ENCODE data around the gene KLHL28. TPM values are rescaled to one million over a fixed set of nuclear protein-coding genes. Genes with fewer than 3 reads are reported as not detected.

The KLHL28 gene
- total and polyA plus RNA-seq, 4 donors = 2.9 to 18.8 (median 10.3) TPM

- ATAC-seq (ENCODE audit: low FRiP score) = no peak
- no peak for DNase-seq
- intact Hi-C loops (cut with DNase I) = no loop called here
These were observed 24.2 kb downstream of the KLHL28 start for GRCh38 chr14:44937547-44937946.

GRCh38 chr14:44935155-44935554 lies 26.6 kb downstream of the KLHL28 start:
- intact Hi-C loops (cut with DNase I) = no loop called here
- no peak overlapping the region for H3K27ac ChIP-seq (ENCODE audit: low read depth in 1 of 2, low read length in 2 of 2)
- H3K4me1 ChIP-seq (ENCODE audit: control insufficient read depth in 1 of 2, insufficient read depth in 2 of 2, low read length in 2 of 2) = peaks cover 0 to 2% of the 10 kb centered on the region in 2 donors
- no peak overlapping the region for H3K4me3 ChIP-seq (ENCODE audit: low read length in 2 of 2)
- ATAC-seq (ENCODE audit: low FRiP score) (no peak), DNase-seq (no peak)
- 92 to 94% methylated on average over 2 of the region's 2 CpGs for WGBS, 2 donors
- H3K36me3 ChIP-seq (ENCODE audit: control insufficient read depth in 1 of 2, insufficient read depth in 2 of 2, low read length in 1 of 2) = peaks cover 0 to 4% of the 10 kb centered on the region in 2 donors
- H3K9me3 ChIP-seq (ENCODE audit: control insufficient read depth, low read length) = no peaks in the 10 kb centered on the region
- H3K27me3 ChIP-seq (ENCODE audit: control insufficient read depth in 1 of 2, insufficient read depth in 2 of 2, low read length in 1 of 2) = no peaks in the 10 kb centered on the region

More at GRCh38 chr14:44937547-44937946, 24.2 kb downstream of the KLHL28 start:
- Histone ChIP-seq H3K4me3 (ENCODE audit: low read length in 2 of 2) (no peak overlapping the region), H3K27me3 (ENCODE audit: control insufficient read depth in 1 of 2, insufficient read depth in 2 of 2, low read length in 1 of 2) (no peaks in the 10 kb centered on the region), H3K9me3 (ENCODE audit: control insufficient read depth, low read length) (no peaks in the 10 kb centered on the region), H3K36me3 (ENCODE audit: control insufficient read depth in 1 of 2, insufficient read depth in 2 of 2, low read length in 1 of 2) (peaks cover 0 to 6% of the 10 kb centered on the region in 2 donors), H3K4me1 (ENCODE audit: control insufficient read depth in 1 of 2, insufficient read depth in 2 of 2, low read length in 2 of 2) (peaks cover 0 to 2% of the 10 kb centered on the region in 2 donors), H3K27ac (ENCODE audit: low read depth in 1 of 2, low read length in 2 of 2) (no peak overlapping the region)
- WGBS, 2 donors = 98 to 100% methylated on average over 2 of the region's 2 CpGs

- ATAC-seq (ENCODE audit: low FRiP score) = no peak
- H3K9me3 ChIP-seq (ENCODE audit: control insufficient read depth, low read length) = no peaks in the 10 kb centered on the region
- no peaks in the 10 kb centered on the region for H3K36me3 ChIP-seq (ENCODE audit: control insufficient read depth in 1 of 2, insufficient read depth in 2 of 2, low read length in 1 of 2)
- WGBS, 2 donors = 84 to 88% methylated on average over 7 of the region's 7 CpGs
- intact Hi-C loops (cut with DNase I) = no loop called here
- no peak overlapping the region for H3K4me3 ChIP-seq (ENCODE audit: low read length in 2 of 2)
- no peaks in the 10 kb centered on the region for H3K4me1 ChIP-seq (ENCODE audit: control insufficient read depth in 1 of 2, insufficient read depth in 2 of 2, low read length in 2 of 2)
- DNase-seq = no peak
- no peaks in the 10 kb centered on the region for H3K27me3 ChIP-seq (ENCODE audit: control insufficient read depth in 1 of 2, insufficient read depth in 2 of 2, low read length in 1 of 2)
- no peak overlapping the region for H3K27ac ChIP-seq (ENCODE audit: low read depth in 1 of 2, low read length in 2 of 2)
These were observed 33.0 kb downstream of the KLHL28 start for GRCh38 chr14:44928793-44929192.

- no peaks in the 10 kb centered on the region for H3K4me1 ChIP-seq (ENCODE audit: control insufficient read depth in 1 of 2, insufficient read depth in 2 of 2, low read length in 2 of 2)
- H3K27ac ChIP-seq (ENCODE audit: low read depth in 1 of 2, low read length in 2 of 2) = no peak overlapping the region
- no peaks in the 10 kb centered on the region for H3K9me3 ChIP-seq (ENCODE audit: control insufficient read depth, low read length)
- H3K4me3 ChIP-seq (ENCODE audit: low read length in 2 of 2) = no peak overlapping the region
- ATAC-seq (ENCODE audit: low FRiP score) = peak; percentile 38
- no peaks in the 10 kb centered on the region for H3K36me3 ChIP-seq (ENCODE audit: control insufficient read depth in 1 of 2, insufficient read depth in 2 of 2, low read length in 1 of 2)
- intact Hi-C loops (cut with DNase I) = loop anchor here (5.0 to 10.0 kb wide), 3 partner anchors 47 to 220 kb away; partner anchors contain the start of genes FANCM (in 1 of the 2), FKBP3 (in 1 of the 2), KLHL28 (in 1 of the 2) and PRPF39 (in 1 of the 2)
- 27 to 36% methylated on average over 4 of the region's 4 CpGs for WGBS, 2 donors
- no peaks in the 10 kb centered on the region for H3K27me3 ChIP-seq (ENCODE audit: control insufficient read depth in 1 of 2, insufficient read depth in 2 of 2, low read length in 1 of 2)
- DNase-seq = peak in 1 of 2 donors; percentile 46
These were observed 46.9 kb downstream of the KLHL28 start for GRCh38 chr14:44914849-44915248.

GRCh38 chr14:44912041-44912869 lies 49.5 kb downstream of the KLHL28 start:
- DNase-seq (peak in 1 of 2 donors; percentile 74), ATAC-seq (ENCODE audit: low FRiP score) (peak; percentile 69)
- no peaks in the 10 kb centered on the region for H3K36me3 ChIP-seq (ENCODE audit: control insufficient read depth in 1 of 2, insufficient read depth in 2 of 2, low read length in 1 of 2)
- intact Hi-C loops (cut with DNase I) = loop anchor here (2.0 to 10.0 kb wide), 4 partner anchors 50 to 357 kb away; partner anchors contain the start of genes FANCM (in 1 of the 2), FKBP3 (in 1 of the 2), KLHL28 (in 1 of the 2) and PRPF39 (in 1 of the 2)
- 13 to 14% methylated on average over 60 to 69 of the region's 69 CpGs for WGBS, 2 donors
- H3K9me3 ChIP-seq (ENCODE audit: control insufficient read depth, low read length) = no peaks in the 10 kb centered on the region
- H3K4me1 ChIP-seq (ENCODE audit: control insufficient read depth in 1 of 2, insufficient read depth in 2 of 2, low read length in 2 of 2) = no peaks in the 10 kb centered on the region
- H3K4me3 ChIP-seq (ENCODE audit: low read length in 2 of 2) = peak overlapping the region; percentile 28 to 32
- no peak overlapping the region for H3K27ac ChIP-seq (ENCODE audit: low read depth in 1 of 2, low read length in 2 of 2)
- H3K27me3 ChIP-seq (ENCODE audit: control insufficient read depth in 1 of 2, insufficient read depth in 2 of 2, low read length in 1 of 2) = no peaks in the 10 kb centered on the region

GRCh38 chr14:44910821-44911220 lies 50.9 kb downstream of the KLHL28 start:
- Histone ChIP-seq H3K36me3 (ENCODE audit: control insufficient read depth in 1 of 2, insufficient read depth in 2 of 2, low read length in 1 of 2) (no peaks in the 10 kb centered on the region), H3K4me3 (ENCODE audit: low read length in 2 of 2) (no peak overlapping the region), H3K27me3 (ENCODE audit: control insufficient read depth in 1 of 2, insufficient read depth in 2 of 2, low read length in 1 of 2) (no peaks in the 10 kb centered on the region), H3K9me3 (ENCODE audit: control insufficient read depth, low read length) (no peaks in the 10 kb centered on the region), H3K4me1 (ENCODE audit: control insufficient read depth in 1 of 2, insufficient read depth in 2 of 2, low read length in 2 of 2) (no peaks in the 10 kb centered on the region), H3K27ac (ENCODE audit: low read depth in 1 of 2, low read length in 2 of 2) (no peak overlapping the region)
- ATAC-seq (ENCODE audit: low FRiP score) (no peak), DNase-seq (no peak)
- intact Hi-C loops (cut with DNase I) = loop anchor here (5.0 to 10.0 kb wide), 3 partner anchors 51 to 224 kb away; partner anchors contain the start of genes FANCM (in 1 of the 2), FKBP3 (in 1 of the 2), KLHL28 (in 1 of the 2) and PRPF39 (in 1 of the 2)
- 75 to 97% methylated on average over 2 of the region's 2 CpGs for WGBS, 2 donors

GRCh38 chr14:44901696-44902095 lies 60.1 kb downstream of the KLHL28 start:
- no peak overlapping the region for H3K4me3 ChIP-seq (ENCODE audit: low read length in 2 of 2)
- no peaks in the 10 kb centered on the region for H3K36me3 ChIP-seq (ENCODE audit: control insufficient read depth in 1 of 2, insufficient read depth in 2 of 2, low read length in 1 of 2)
- ATAC-seq (ENCODE audit: low FRiP score) = no peak
- H3K4me1 ChIP-seq (ENCODE audit: control insufficient read depth in 1 of 2, insufficient read depth in 2 of 2, low read length in 2 of 2) = peaks cover 0 to 2% of the 10 kb centered on the region in 2 donors
- H3K27me3 ChIP-seq (ENCODE audit: control insufficient read depth in 1 of 2, insufficient read depth in 2 of 2, low read length in 1 of 2) = no peaks in the 10 kb centered on the region
- no peaks in the 10 kb centered on the region for H3K9me3 ChIP-seq (ENCODE audit: control insufficient read depth, low read length)
- DNase-seq = no peak
- WGBS, 2 donors = 2 to 5% methylated on average over 2 of the region's 2 CpGs
- no peak overlapping the region for H3K27ac ChIP-seq (ENCODE audit: low read depth in 1 of 2, low read length in 2 of 2)
- intact Hi-C loops (cut with DNase I) = no loop called here

- Histone ChIP-seq H3K27me3 (ENCODE audit: control insufficient read depth in 1 of 2, insufficient read depth in 2 of 2, low read length in 1 of 2) (no peaks in the 10 kb centered on the region), H3K36me3 (ENCODE audit: control insufficient read depth in 1 of 2, insufficient read depth in 2 of 2, low read length in 1 of 2) (no peaks in the 10 kb centered on the region), H3K4me1 (ENCODE audit: control insufficient read depth in 1 of 2, insufficient read depth in 2 of 2, low read length in 2 of 2) (peaks cover 0 to 2% of the 10 kb centered on the region in 2 donors), H3K9me3 (ENCODE audit: control insufficient read depth, low read length) (no peaks in the 10 kb centered on the region), H3K4me3 (ENCODE audit: low read length in 2 of 2) (peak overlapping the region; percentile 69 to 89), H3K27ac (ENCODE audit: low read depth in 1 of 2, low read length in 2 of 2) (no peak overlapping the region)
- WGBS, 2 donors = 8% methylated on average over 6 of the region's 6 CpGs
- DNase-seq = no peak
- ATAC-seq (ENCODE audit: low FRiP score) = no peak
- intact Hi-C loops (cut with DNase I) = loop anchor here (5.0 kb wide), 3 partner anchors 64 to 354 kb away; partner anchors contain the start of genes MIS18BP1 (in 2 of the 2), KLHL28 (in 1 of the 2), PRPF39 (in 1 of the 2) and TOGARAM1 (in 1 of the 2)
These were observed 63.2 kb downstream of the KLHL28 start for GRCh38 chr14:44898551-44898950.
